Cardiac muscle cell (in vitro differentiated cells and primary cell): ENCODE data around the gene TAF4B. TPM values are rescaled to one million over a fixed set of nuclear protein-coding genes. Genes with fewer than 3 reads are reported as not detected.

ENCODE experiments used
- DNase-seq, 2 donors: peaks; one replicate each; pipeline versions ENCODE4 v3.0.0 to v3.0.0-alpha.2; 2010 to 2017; ENCODE audit warnings: low read depth in 1 of 2, low spot score in 1 of 2
- H3K27ac ChIP-seq: fragments of 200-600 bp; sonication (generic); 2 replicates; pipeline ENCODE4 v1.5.1; 2016
- H3K27me3 ChIP-seq: fragments of 200-600 bp; sonication (generic); 2 replicates; pipeline ENCODE4 v1.6.0; 2016; ENCODE audit warnings: control low read depth
- H3K36me3 ChIP-seq: fragments of 200-600 bp; sonication (generic); 2 replicates; pipeline ENCODE4 v1.5.1; 2016; ENCODE audit warnings: control low read depth
- H3K4me1 ChIP-seq: fragments of 200-600 bp; sonication (generic); 2 replicates; pipeline ENCODE4 v1.8.1; 2017; ENCODE audit warnings: low read depth, mild to moderate bottlenecking, mixed run types
- H3K4me3 ChIP-seq: fragments of 200-600 bp; sonication (generic); 2 replicates; pipeline ENCODE4 v1.5.1; 2016; ENCODE audit warnings: mild to moderate bottlenecking
- H3K9me3 ChIP-seq: fragments of 200-600 bp; sonication (generic); 2 replicates; pipeline ENCODE4 v1.5.1; 2017; ENCODE audit warnings: low read depth, mild to moderate bottlenecking, control low read depth
- CTCF ChIP-seq: IDR thresholded peaks from 2 replicates; pipeline ENCODE4 v1.5.1; 2012; ENCODE audit warnings: low read depth, mild to moderate bottlenecking, low read length
- polyA plus RNA-seq: library from polyadenylated mRNA; unstranded; fragments of >200 nt; fragmentation: Nextera tagmentation; extraction: Ambion mirVana; gene quantifications from 2 replicates; pipeline ENCODE4 v1.2.1, GENCODE V29; 2016
- total RNA-seq: library from RNA; depleted of rRNA; stranded (reverse); fragments of >200 nt; gene quantifications from 2 replicates; pipeline ENCODE4 v1.2.3, GENCODE V29; 2016

The TAF4B gene
- total and polyA plus RNA-seq, 2 experiments from 2014 or later, result 1.5 to 8.2 TPM

- H3K36me3 ChIP-seq, result no peaks in the 10 kb centered on the region
- peak in 1 of 2 donors; percentile 73 for DNase-seq
- TF ChIP-seq CTCF, result no peak
- no peaks in the 10 kb centered on the region for H3K9me3 ChIP-seq
- H3K4me1 ChIP-seq, result peaks cover 8% of the 10 kb centered on the region
- no peaks in the 10 kb centered on the region for H3K27me3 ChIP-seq
- H3K27ac ChIP-seq, result no peak overlapping the region
- H3K4me3 ChIP-seq, result no peak overlapping the region
Measured at GRCh38 chr18:26440644-26441043, 214.4 kb downstream of the TAF4B start.

Other genes with a start within 250 kb of the TAF4B start
- 148 and 159 TPM in 2 replicates for gene SS18, start 135.8 kb upstream of the TAF4B start, total RNA-seq
- 84.0 and 104 TPM in 2 replicates for gene SS18, start 135.8 kb upstream of the TAF4B start, polyA plus RNA-seq
- not detected in 2 replicates for gene PSMA8, start 92.6 kb upstream of the TAF4B start, total RNA-seq
- gene PSMA8, start 92.6 kb upstream of the TAF4B start, polyA plus RNA-seq, result not detected in 2 replicates